ENCODE measurements around the gene TRMT112. TPM values are rescaled to one million over a fixed set of nuclear protein-coding genes. Genes with fewer than 3 reads are reported as not detected.

TRMT112 gene
- polyA plus RNA-seq, 4 donors = 99.3 to 188 (median 172) TPM

DNA sequence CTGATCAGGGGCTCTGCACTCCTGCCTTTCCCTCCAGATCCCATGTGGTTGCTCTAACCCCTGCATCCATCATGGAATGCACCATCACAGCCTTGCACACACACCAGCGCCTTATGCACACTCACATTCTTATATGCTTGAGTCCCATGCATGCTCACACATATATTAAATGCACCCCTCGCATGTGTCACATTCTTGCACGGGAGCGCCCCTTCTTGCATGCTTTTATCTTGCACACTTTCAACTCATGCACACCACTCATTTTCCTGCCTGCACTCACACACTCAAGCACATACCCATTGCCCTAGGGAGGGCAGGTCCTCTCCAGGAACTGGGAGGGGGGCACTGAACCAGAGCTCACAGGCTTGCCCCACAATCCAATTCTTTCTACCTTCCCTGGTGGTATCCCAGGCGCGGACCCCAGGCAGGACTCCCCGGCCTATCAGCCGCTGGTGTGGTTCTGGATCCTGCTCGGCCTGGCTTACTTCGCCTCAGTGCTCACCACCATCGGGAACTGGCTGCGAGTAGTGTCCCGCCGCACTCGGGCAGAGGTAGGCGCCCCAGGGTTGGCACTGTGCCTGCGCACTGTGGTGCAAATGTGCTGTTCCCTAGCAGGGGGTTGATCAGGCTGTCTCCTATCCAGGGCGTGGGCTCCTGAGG lies 19.5 kb downstream of the TRMT112 start:
- peaks cover 9 to 93% (median 39%) of the 10 kb centered on the region in 3 donors for H3K27me3 ChIP-seq (ENCODE audit: control insufficient read depth in 3 of 3, insufficient read depth in 3 of 3, low read length in 3 of 3)
- DNase-seq = no peak

GRCh38 chr11:64296830-64297698 lies 20.3 kb downstream of the TRMT112 start:
- no peak overlapping the region for H3K4me3 ChIP-seq (ENCODE audit: low read depth in 1 of 3, low read length in 3 of 3)
- WGBS, 3 donors = 7 to 12% (median 8%) methylated on average over 33 to 34 of the region's 34 CpGs

More for the DNA sequence above, 19.5 kb downstream of the TRMT112 start:
- no peak overlapping the region for H3K4me3 ChIP-seq (ENCODE audit: low read depth in 1 of 3, low read length in 3 of 3)
- H3K9me3 ChIP-seq (ENCODE audit: control insufficient read depth in 2 of 2, insufficient read depth in 1 of 2, low read depth in 1 of 2, low read length in 1 of 2) = no peaks in the 10 kb centered on the region
- no peaks in the 10 kb centered on the region for H3K36me3 ChIP-seq (ENCODE audit: control insufficient read depth in 3 of 3, insufficient read depth in 2 of 3, low read depth in 1 of 3, low read length in 3 of 3)
- no peak overlapping the region for H3K27ac ChIP-seq (ENCODE audit: low read depth in 1 of 3, low read length in 2 of 3)
- peaks cover 0 to 14% (median 4%) of the 10 kb centered on the region in 3 donors for H3K4me1 ChIP-seq (ENCODE audit: control insufficient read depth in 3 of 3, insufficient read depth in 2 of 3, low read depth in 1 of 3, low read length in 2 of 3)
- 11 to 36% (median 36%) methylated on average over 18 of the region's 18 CpGs for WGBS, 3 donors
- FAIRE-seq = no peak

GRCh38 chr11:64296236-64296635 lies 21.1 kb downstream of the TRMT112 start:
- FAIRE-seq = no peak
- peaks cover 0 to 16% (median 4%) of the 10 kb centered on the region in 3 donors for H3K4me1 ChIP-seq (ENCODE audit: control insufficient read depth in 3 of 3, insufficient read depth in 2 of 3, low read depth in 1 of 3, low read length in 2 of 3)
- H3K9me3 ChIP-seq (ENCODE audit: control insufficient read depth in 2 of 2, insufficient read depth in 1 of 2, low read depth in 1 of 2, low read length in 1 of 2) = no peaks in the 10 kb centered on the region
- peaks cover 17 to 93% (median 40%) of the 10 kb centered on the region in 3 donors for H3K27me3 ChIP-seq (ENCODE audit: control insufficient read depth in 3 of 3, insufficient read depth in 3 of 3, low read length in 3 of 3)
- no peak overlapping the region for H3K27ac ChIP-seq (ENCODE audit: low read depth in 1 of 3, low read length in 2 of 3)
- 25 to 40% (median 36%) methylated on average over 1 of the region's 1 CpG for WGBS, 3 donors
- H3K36me3 ChIP-seq (ENCODE audit: control insufficient read depth in 3 of 3, insufficient read depth in 2 of 3, low read depth in 1 of 3, low read length in 3 of 3) = no peaks in the 10 kb centered on the region
- no peak overlapping the region for H3K4me3 ChIP-seq (ENCODE audit: low read depth in 1 of 3, low read length in 3 of 3)
- DNase-seq = no peak

More at GRCh38 chr11:64296830-64297698, 20.3 kb downstream of the TRMT112 start:
- no peak overlapping the region for H3K27ac ChIP-seq (ENCODE audit: low read depth in 1 of 3, low read length in 2 of 3)
- peaks cover 13 to 99% (median 39%) of the 10 kb centered on the region in 3 donors for H3K27me3 ChIP-seq (ENCODE audit: control insufficient read depth in 3 of 3, insufficient read depth in 3 of 3, low read length in 3 of 3)
- peaks cover 0 to 14% (median 4%) of the 10 kb centered on the region in 3 donors for H3K4me1 ChIP-seq (ENCODE audit: control insufficient read depth in 3 of 3, insufficient read depth in 2 of 3, low read depth in 1 of 3, low read length in 2 of 3)
- DNase-seq (no peak), FAIRE-seq (no peak)
- no peaks in the 10 kb centered on the region for H3K36me3 ChIP-seq (ENCODE audit: control insufficient read depth in 3 of 3, insufficient read depth in 2 of 3, low read depth in 1 of 3, low read length in 3 of 3)
- H3K9me3 ChIP-seq (ENCODE audit: control insufficient read depth in 2 of 2, insufficient read depth in 1 of 2, low read depth in 1 of 2, low read length in 1 of 2) = no peaks in the 10 kb centered on the region

- Histone ChIP-seq H3K4me3 (ENCODE audit: low read depth in 1 of 3, low read length in 3 of 3) (no peak overlapping the region), H3K27ac (ENCODE audit: low read depth in 1 of 3, low read length in 2 of 3) (no peak overlapping the region), H3K36me3 (ENCODE audit: control insufficient read depth in 3 of 3, insufficient read depth in 2 of 3, low read depth in 1 of 3, low read length in 3 of 3) (no peaks in the 10 kb centered on the region), H3K9me3 (ENCODE audit: control insufficient read depth in 2 of 2, insufficient read depth in 1 of 2, low read depth in 1 of 2, low read length in 1 of 2) (no peaks in the 10 kb centered on the region), H3K4me1 (ENCODE audit: control insufficient read depth in 3 of 3, insufficient read depth in 2 of 3, low read depth in 1 of 3, low read length in 2 of 3) (peaks cover 0 to 16% (median 4%) of the 10 kb centered on the region in 3 donors), H3K27me3 (ENCODE audit: control insufficient read depth in 3 of 3, insufficient read depth in 3 of 3, low read length in 3 of 3) (peaks cover 17 to 93% (median 44%) of the 10 kb centered on the region in 3 donors)
- DNase-seq = no peak
- no peak for FAIRE-seq
- WGBS, 3 donors = 82 to 83% (median 82%) methylated on average over 4 of the region's 4 CpGs
Observed at GRCh38 chr11:64295760-64296159, 21.6 kb downstream of the TRMT112 start.

DNA sequence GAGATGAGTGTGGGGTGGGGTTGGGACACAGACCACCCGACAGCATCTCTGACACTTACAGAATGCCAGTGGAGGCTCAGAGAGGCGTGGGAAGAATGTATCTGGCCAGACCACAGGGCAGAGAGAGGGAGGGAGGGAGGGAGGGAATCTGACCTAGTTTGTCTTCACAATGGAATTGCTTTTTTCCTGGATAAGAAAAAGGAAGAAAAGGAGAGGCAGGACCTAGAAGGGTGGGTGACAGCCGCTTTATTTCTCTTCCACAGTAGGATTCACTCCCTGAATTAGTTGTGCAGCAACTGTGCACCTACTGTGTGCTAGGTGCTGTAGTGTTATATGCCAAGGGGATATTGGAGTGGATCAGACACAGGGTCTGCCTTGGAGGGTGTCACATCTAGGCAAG lies 22.6 kb downstream of the TRMT112 start:
- no peaks in the 10 kb centered on the region for H3K9me3 ChIP-seq (ENCODE audit: control insufficient read depth in 2 of 2, insufficient read depth in 1 of 2, low read depth in 1 of 2, low read length in 1 of 2)
- DNase-seq (no peak), FAIRE-seq (no peak)
- H3K27ac ChIP-seq (ENCODE audit: low read depth in 1 of 3, low read length in 2 of 3) = no peak overlapping the region
- no peak overlapping the region for H3K4me3 ChIP-seq (ENCODE audit: low read depth in 1 of 3, low read length in 3 of 3)
- 56 to 63% (median 57%) methylated on average over 3 of the region's 3 CpGs for WGBS, 3 donors
- H3K4me1 ChIP-seq (ENCODE audit: control insufficient read depth in 3 of 3, insufficient read depth in 2 of 3, low read depth in 1 of 3, low read length in 2 of 3) = peaks cover 0 to 6% (median 2%) of the 10 kb centered on the region in 3 donors
- peaks cover 0 to 2% (median 0%) of the 10 kb centered on the region in 3 donors for H3K36me3 ChIP-seq (ENCODE audit: control insufficient read depth in 3 of 3, insufficient read depth in 2 of 3, low read depth in 1 of 3, low read length in 3 of 3)
- H3K27me3 ChIP-seq (ENCODE audit: control insufficient read depth in 3 of 3, insufficient read depth in 3 of 3, low read length in 3 of 3) = peaks cover 17 to 92% (median 43%) of the 10 kb centered on the region in 3 donors

DNA sequence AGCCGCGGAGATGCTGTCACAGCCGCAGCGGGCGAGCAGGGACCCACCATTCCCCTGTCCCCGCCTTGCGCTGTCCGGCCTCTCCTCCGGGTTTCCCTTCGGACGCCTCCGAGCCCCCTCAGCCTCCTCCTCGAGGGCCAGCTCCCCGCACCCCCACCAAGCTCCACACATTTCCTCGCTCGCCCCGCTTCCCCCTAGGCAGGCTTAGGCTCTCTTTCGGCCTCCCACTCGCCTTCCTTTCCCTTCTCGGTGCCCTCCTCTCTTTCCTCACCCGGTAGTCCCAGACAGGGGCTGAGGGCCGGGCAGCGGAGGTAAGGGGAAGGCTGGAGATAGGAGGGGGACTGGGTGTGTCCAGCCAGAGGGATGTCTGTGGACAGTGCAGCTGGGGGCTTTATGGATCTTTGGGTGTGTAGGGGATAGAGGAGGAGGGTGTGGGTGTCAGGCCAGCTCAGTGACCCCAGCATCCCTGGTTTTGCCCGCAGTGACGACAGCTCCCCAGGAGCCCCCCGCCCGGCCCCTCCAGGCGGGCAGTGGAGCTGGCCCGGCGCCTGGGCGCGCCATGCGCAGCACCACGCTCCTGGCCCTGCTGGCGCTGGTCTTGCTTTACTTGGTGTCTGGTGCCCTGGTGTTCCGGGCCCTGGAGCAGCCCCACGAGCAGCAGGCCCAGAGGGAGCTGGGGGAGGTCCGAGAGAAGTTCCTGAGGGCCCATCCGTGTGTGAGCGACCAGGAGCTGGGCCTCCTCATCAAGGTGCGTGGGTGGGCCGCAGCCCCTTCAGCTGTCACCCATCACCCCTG lies 24.7 kb downstream of the TRMT112 start:
- Histone ChIP-seq H3K4me1 (ENCODE audit: control insufficient read depth in 3 of 3, insufficient read depth in 2 of 3, low read depth in 1 of 3, low read length in 2 of 3) (peaks cover 0 to 3% (median 0%) of the 10 kb centered on the region in 3 donors), H3K27ac (ENCODE audit: low read depth in 1 of 3, low read length in 2 of 3) (no peak overlapping the region), H3K4me3 (ENCODE audit: low read depth in 1 of 3, low read length in 3 of 3) (peak overlapping the region in 1 of 3 donors; percentile 40), H3K27me3 (ENCODE audit: control insufficient read depth in 3 of 3, insufficient read depth in 3 of 3, low read length in 3 of 3) (peaks cover 15 to 71% (median 31%) of the 10 kb centered on the region in 3 donors), H3K36me3 (ENCODE audit: control insufficient read depth in 3 of 3, insufficient read depth in 2 of 3, low read depth in 1 of 3, low read length in 3 of 3) (peaks cover 0 to 13% (median 0%) of the 10 kb centered on the region in 3 donors), H3K9me3 (ENCODE audit: control insufficient read depth in 2 of 2, insufficient read depth in 1 of 2, low read depth in 1 of 2, low read length in 1 of 2) (no peaks in the 10 kb centered on the region)
- no peak for DNase-seq
- WGBS, 3 donors = 29 to 36% (median 30%) methylated on average over 28 to 42 of the region's 42 CpGs
- FAIRE-seq = no peak

- Histone ChIP-seq H3K4me1 (ENCODE audit: control insufficient read depth in 3 of 3, insufficient read depth in 2 of 3, low read depth in 1 of 3, low read length in 2 of 3) (peaks cover 0 to 3% (median 0%) of the 10 kb centered on the region in 3 donors), H3K36me3 (ENCODE audit: control insufficient read depth in 3 of 3, insufficient read depth in 2 of 3, low read depth in 1 of 3, low read length in 3 of 3) (peaks cover 0 to 16% (median 0%) of the 10 kb centered on the region in 3 donors), H3K4me3 (ENCODE audit: low read depth in 1 of 3, low read length in 3 of 3) (peak overlapping the region in 1 of 3 donors; percentile 40), H3K9me3 (ENCODE audit: control insufficient read depth in 2 of 2, insufficient read depth in 1 of 2, low read depth in 1 of 2, low read length in 1 of 2) (no peaks in the 10 kb centered on the region), H3K27ac (ENCODE audit: low read depth in 1 of 3, low read length in 2 of 3) (no peak overlapping the region), H3K27me3 (ENCODE audit: control insufficient read depth in 3 of 3, insufficient read depth in 3 of 3, low read length in 3 of 3) (peaks cover 12 to 64% (median 24%) of the 10 kb centered on the region in 3 donors)
- FAIRE-seq (no peak), DNase-seq (no peak)
- WGBS, 3 donors = 1 to 2% (median 1%) methylated on average over 18 to 96 of the region's 96 CpGs
Observed at GRCh38 chr11:64291752-64292459, 25.5 kb downstream of the TRMT112 start.
